Effector memory CD4-positive, alpha-beta T cell (primary cell): Measurements from ENCODE around the gene ADIG.

Source experiments
- DNase-seq, 3 donors: peaks; one replicate each; pipeline ENCODE4 v3.0.0-alpha.2; 2020
- H3K27ac ChIP-seq: 2 replicates; pipeline ENCODE4 v1.7.0; 2013; ENCODE audit warnings: mild to moderate bottlenecking, low read length, moderate library complexity; ENCODE audit not compliant: insufficient read depth, poor library complexity, severe bottlenecking
- H3K27me3 ChIP-seq: replicated peaks from 2 replicates; pipeline ENCODE4 v1.7.0; 2013; ENCODE audit warnings: mild to moderate bottlenecking, low read length; ENCODE audit not compliant: insufficient read depth, control insufficient read depth, poor library complexity, severe bottlenecking
- H3K36me3 ChIP-seq: 2 replicates; pipeline ENCODE4 v1.7.0; 2013; ENCODE audit warnings: mild to moderate bottlenecking, low read length, moderate library complexity; ENCODE audit not compliant: control insufficient read depth, insufficient read depth
- H3K4me1 ChIP-seq: 2 replicates; pipeline ENCODE4 v1.7.0; 2013; ENCODE audit warnings: low read length, mild to moderate bottlenecking; ENCODE audit not compliant: control insufficient read depth, insufficient read depth, poor library complexity, severe bottlenecking
- H3K4me3 ChIP-seq: 2 replicates; pipeline ENCODE4 v1.7.0; 2013; ENCODE audit warnings: low read length, low read depth, mild to moderate bottlenecking; ENCODE audit not compliant: insufficient read depth, poor library complexity, severe bottlenecking
- H3K9me3 ChIP-seq: 2 replicates; pipeline ENCODE4 v1.7.0; 2013; ENCODE audit warnings: mild to moderate bottlenecking, low read length, moderate library complexity; ENCODE audit not compliant: control insufficient read depth

The ADIG gene

DNA sequence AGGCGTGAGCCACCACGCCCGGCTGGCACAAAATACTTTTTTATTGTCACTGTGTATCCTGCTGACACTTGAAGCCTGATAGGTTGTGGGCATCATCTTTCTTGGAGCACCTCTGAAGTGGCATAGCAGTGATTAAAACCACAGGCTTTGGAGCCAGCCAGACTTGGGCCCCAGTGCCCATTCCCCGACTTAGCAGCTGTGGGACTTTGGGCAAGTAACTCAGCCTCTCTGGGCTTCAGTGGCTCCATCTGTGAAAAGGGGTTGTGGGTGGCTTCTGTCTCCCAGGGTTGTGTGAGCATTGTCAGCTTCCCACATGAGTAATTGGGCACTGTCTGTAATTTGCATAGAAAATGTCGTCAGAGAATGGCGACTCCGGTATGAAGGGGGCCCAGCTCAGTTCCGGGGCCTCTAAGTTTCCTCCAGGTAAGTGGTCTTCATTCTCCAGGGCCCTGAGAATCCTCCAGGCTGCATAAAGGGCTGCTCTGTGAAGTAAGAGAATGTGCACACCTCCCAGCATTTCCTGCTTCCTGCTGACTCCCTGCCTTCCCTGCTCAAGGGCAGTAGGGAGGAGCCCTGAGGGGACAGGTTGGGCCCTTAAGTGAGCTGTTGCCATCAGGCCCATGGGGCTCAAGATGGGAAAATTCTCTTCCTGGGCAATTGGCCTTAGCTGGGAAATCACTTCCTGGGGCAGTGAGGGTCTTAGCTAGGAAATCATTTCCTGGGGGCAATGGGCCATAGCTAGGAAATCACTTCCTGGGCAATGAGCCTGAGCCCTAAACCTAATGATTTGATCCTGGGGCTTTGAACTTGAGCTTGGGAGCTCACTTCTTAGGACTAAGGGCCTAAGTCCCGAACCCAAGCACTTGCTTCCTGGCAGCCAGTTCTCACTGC is 47.8 kb downstream of the ADIG start:
- no peaks in the 10 kb centered on the region for H3K36me3 ChIP-seq
- no peak for DNase-seq
- H3K4me3 ChIP-seq: no peak overlapping the region
- no peaks in the 10 kb centered on the region for H3K9me3 ChIP-seq
- no peak overlapping the region for H3K27ac ChIP-seq
- H3K27me3 ChIP-seq: no peaks in the 10 kb centered on the region
- no peaks in the 10 kb centered on the region for H3K4me1 ChIP-seq

DNA sequence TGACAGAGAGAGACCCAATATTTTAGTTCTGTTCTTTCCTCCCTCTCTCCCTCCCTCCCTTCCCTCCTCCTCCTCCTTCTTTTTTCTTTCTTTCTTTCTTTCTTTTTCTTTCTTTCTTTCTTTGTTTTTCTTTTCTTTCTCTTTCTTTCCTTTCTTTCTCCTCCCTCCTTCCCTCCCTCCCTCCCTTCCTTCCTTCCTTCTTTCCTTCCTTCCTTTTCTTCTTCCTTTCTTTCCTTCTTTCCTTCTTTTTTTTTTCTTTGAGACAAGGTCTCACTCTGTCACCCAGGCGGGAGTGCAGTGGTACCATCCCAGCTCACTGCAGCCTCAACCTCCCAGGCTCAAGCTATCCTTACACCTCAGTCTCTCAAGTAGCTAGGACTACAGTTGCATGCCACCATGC is 49.0 kb downstream of the ADIG start:
- H3K9me3 ChIP-seq: no peaks in the 10 kb centered on the region
- H3K27me3 ChIP-seq: no peaks in the 10 kb centered on the region
- H3K27ac ChIP-seq: no peak overlapping the region
- H3K4me1 ChIP-seq: no peaks in the 10 kb centered on the region
- DNase-seq: no peak
- H3K36me3 ChIP-seq: no peaks in the 10 kb centered on the region
- H3K4me3 ChIP-seq: no peak overlapping the region

DNA sequence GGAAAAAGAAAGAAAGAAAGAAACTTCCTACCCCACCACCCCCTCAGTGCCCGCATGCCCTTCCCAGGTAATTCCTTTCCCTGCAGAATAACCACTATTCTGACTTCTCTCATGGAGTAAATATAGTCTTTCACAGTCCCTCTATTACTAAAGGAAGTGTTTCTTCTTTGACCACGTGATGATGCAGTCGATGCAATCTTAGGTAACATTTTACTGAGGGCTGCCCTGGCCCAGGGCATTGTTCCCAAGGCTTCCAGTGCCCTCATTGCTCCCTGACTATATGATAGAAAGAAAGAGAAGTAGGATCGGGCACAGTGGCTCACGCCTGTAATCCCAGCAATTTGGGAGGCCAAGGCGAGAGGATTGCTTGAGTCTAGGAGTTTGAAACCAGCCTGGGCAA is 49.7 kb downstream of the ADIG start:
- H3K36me3 ChIP-seq: no peaks in the 10 kb centered on the region
- no peak for DNase-seq
- no peaks in the 10 kb centered on the region for H3K9me3 ChIP-seq
- no peak overlapping the region for H3K27ac ChIP-seq
- H3K27me3 ChIP-seq: no peaks in the 10 kb centered on the region
- no peak overlapping the region for H3K4me3 ChIP-seq
- no peaks in the 10 kb centered on the region for H3K4me1 ChIP-seq

DNA sequence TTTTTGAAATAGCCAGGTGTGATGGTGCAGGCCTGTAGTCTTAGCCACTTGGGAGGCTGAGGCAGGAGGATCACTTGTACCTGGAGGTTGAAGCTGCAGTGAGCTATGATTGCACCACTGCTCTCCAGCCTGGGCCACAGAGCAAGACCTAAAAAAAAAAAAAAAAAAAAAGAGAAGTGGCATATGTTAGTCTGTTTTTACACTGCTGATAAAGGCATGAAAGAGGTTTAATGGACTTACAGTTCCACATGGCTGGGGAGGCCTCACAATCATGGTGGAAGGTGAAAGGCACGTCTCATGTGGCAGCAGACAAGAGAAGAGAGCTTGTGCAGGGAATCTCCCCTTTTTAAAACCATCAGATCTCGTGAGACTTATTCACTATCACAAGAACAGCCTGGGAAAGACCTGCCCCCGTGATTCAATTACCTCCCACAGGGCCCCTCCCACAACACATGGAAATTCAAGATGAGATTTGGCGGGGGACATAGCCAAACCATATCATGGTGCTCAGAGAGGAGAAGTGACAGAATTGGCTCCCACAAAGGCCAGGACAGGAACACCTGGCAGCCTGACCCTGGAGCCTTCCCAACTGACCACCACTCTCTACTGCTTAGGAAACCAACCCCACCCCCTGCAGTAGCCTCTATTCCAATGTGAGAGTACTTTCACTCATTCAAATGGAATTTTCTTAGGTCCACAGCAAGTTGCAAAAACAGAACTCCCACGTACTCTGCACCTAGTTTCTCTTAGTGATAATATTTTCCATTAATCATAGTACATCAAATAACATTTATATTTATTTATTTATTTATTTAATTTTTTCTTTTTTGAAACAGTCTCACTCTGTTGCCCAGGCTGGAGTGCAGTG is 50.4 kb downstream of the ADIG start:
- H3K27ac ChIP-seq: no peak overlapping the region
- no peaks in the 10 kb centered on the region for H3K9me3 ChIP-seq
- H3K4me3 ChIP-seq: no peak overlapping the region
- H3K36me3 ChIP-seq: no peaks in the 10 kb centered on the region
- H3K4me1 ChIP-seq: no peaks in the 10 kb centered on the region
- no peak for DNase-seq
- H3K27me3 ChIP-seq: no peaks in the 10 kb centered on the region

DNA sequence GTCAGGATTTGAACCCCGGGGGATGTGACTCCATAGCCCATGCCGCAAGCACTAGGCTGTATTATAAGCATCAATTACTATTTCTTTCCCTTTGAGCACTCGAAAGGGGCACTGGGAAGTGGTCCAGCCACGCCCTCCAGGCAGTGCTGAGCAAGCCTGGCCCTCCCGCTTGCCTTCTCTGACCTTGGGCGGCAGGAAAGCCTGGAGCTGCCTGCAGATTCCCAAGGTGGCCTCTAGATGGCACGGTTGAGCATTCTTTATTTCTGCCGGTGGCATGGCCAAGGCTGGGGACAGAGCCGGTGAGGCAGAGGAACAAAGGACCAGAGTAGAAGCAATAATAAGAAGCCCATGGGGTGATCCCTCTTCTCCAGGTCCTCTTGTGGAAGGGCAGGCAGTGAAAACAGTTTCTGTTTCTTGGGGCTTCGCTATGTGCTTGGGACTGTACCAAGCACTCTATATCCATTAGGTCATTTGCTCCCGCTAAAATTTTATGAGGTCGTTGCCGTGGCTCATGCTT is 52.6 kb downstream of the ADIG start:
- Histone ChIP-seq H3K27me3 (no peaks in the 10 kb centered on the region), H3K36me3 (no peaks in the 10 kb centered on the region), H3K4me3 (no peak overlapping the region), H3K27ac (no peak overlapping the region), H3K9me3 (no peaks in the 10 kb centered on the region), H3K4me1 (no peaks in the 10 kb centered on the region)
- DNase-seq: peak in 2 of 3 donors; percentile 18 to 30

DNA sequence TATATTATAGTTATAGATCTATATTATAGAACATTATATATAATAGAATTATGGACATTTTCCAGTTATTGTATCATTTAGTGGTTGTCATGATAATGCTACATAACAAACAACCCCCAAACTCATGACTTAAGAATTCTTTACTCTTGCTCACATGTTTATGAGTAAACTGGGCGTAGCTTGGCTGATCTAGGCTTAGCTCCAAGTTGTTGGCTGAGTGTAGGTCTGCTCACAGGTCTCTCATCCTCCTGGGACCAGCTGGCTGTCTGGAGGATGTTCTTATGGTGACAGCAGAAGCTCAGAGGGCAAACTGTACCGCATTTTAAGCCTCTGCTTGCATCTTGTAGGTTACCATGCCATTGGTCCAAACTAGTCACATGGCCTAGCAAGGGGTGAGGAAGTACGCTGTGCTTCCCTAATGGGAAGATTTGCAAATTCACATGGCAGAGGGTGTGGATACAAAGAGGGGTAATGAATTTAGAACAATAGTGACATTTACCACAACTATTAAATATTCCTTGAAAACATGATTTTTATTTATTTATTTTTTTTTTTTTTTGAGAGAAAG is 54.8 kb downstream of the ADIG start:
- no peaks in the 10 kb centered on the region for H3K36me3 ChIP-seq

More for the DNA sequence above, 54.8 kb downstream of the ADIG start:
- no peaks in the 10 kb centered on the region for H3K27me3 ChIP-seq
- no peak overlapping the region for H3K27ac ChIP-seq
- H3K4me1 ChIP-seq: no peaks in the 10 kb centered on the region
- H3K9me3 ChIP-seq: no peaks in the 10 kb centered on the region
- no peak for DNase-seq
- no peak overlapping the region for H3K4me3 ChIP-seq
